DOHH2 (cell line): ENCODE measurements around the gene MSI1.

Experiments
- EZH2phosphoT487 ChIP-seq: fragments of 200-600 bp; sonication (generic); IDR thresholded peaks from 2 replicates; pipeline ENCODE4 v1.6.1; 2017; ENCODE audit warnings: borderline replicate concordance, mild to moderate bottlenecking, antibody characterized with exemption, low read length, moderate library complexity, mixed read lengths
- TF ChIP-seq, protein P1 (sequence below): fragments of 200-600 bp; sonication (generic); IDR thresholded peaks from one replicate; pipeline ENCODE4 v1.5.1; 2014; ENCODE audit warnings: antibody characterized with exemption, mild to moderate bottlenecking, low read depth, low read length; ENCODE audit not compliant: poor library complexity, severe bottlenecking

GRCh38 chr12:120292411-120292660, 76.6 kb downstream of the MSI1 start:
- TF ChIP-seq, protein P1, sequence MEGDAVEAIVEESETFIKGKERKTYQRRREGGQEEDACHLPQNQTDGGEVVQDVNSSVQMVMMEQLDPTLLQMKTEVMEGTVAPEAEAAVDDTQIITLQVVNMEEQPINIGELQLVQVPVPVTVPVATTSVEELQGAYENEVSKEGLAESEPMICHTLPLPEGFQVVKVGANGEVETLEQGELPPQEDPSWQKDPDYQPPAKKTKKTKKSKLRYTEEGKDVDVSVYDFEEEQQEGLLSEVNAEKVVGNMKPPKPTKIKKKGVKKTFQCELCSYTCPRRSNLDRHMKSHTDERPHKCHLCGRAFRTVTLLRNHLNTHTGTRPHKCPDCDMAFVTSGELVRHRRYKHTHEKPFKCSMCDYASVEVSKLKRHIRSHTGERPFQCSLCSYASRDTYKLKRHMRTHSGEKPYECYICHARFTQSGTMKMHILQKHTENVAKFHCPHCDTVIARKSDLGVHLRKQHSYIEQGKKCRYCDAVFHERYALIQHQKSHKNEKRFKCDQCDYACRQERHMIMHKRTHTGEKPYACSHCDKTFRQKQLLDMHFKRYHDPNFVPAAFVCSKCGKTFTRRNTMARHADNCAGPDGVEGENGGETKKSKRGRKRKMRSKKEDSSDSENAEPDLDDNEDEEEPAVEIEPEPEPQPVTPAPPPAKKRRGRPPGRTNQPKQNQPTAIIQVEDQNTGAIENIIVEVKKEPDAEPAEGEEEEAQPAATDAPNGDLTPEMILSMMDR = no peak
- TF ChIP-seq EZH2phosphoT487 = no peak
